ENCODE data around the gene SLC12A5.
A peak's percentile ranks its signal among the peaks of the same experiment; 100 is the strongest.
"Not testable (repeated sequence)": the region's sequence is repeated elsewhere in the genome, so short reads cannot be mapped to it uniquely, and the experiment has no call there.

The SLC12A5 gene

DNA sequence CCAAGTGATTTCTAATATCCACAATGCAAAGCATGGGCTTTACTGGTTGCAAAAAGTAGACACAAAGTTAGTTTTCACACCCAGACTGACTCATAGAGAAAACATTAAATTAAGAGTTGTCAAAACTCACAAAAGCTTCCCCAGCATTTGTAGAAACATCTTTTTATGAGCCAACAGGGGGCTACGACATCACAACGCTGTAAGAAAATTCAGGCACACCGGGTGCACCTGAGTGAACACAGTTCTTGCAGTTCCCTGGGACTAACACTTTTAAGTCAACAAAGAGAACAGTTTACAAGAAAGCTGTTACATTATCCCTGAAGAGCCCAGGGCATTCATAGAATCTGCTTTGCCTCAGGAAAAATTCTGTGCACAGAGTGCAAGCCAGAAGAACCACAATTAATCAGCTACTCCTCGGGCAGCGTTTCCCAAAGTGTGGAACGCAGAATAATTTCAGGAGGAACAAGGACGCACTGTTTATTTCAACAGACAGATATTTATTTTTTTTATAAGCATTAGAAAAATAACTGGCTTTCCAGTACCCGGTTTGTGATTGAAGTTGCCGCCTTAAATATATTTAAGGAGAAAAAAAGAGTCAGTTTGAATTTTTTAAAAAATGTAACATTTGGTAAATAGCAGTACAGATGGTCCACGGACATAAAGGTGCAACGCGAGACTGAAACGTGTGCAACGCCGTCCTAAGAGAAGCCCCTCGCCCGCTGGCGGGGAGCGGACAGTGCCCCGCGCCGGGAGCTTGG, 59.6 kb downstream of the SLC12A5 start:
- peak overlapping the region; percentile 90 for H3K9ac ChIP-seq (ENCODE audit: low read depth, low read length)
- peak overlapping the region; percentile 94 for H3K4me3 ChIP-seq (ENCODE audit: low read length)
- no peaks in the 10 kb centered on the region for H3K27me3 ChIP-seq (ENCODE audit: insufficient read depth, low read length)
- H3K4me1 ChIP-seq (ENCODE audit: insufficient read depth, low read length), result peaks cover 18% of the 10 kb centered on the region; the same call in 1 of the 2 replicates
- H3K36me3 ChIP-seq (ENCODE audit: insufficient read depth, low read depth, low read length), result no peaks in the 10 kb centered on the region
- peak overlapping the region; percentile 78 for H3K27ac ChIP-seq (ENCODE audit: low read length)
- no peaks in the 10 kb centered on the region for H3K9me3 ChIP-seq (ENCODE audit: insufficient read depth, low read depth, low read length)

- Histone ChIP-seq H3K36me3 (ENCODE audit: insufficient read depth, low read depth, low read length) (no peaks in the 10 kb centered on the region), H3K4me1 (ENCODE audit: insufficient read depth, low read length) (peaks cover 18% of the 10 kb centered on the region; the same call in 1 of the 2 replicates), H3K9me3 (ENCODE audit: insufficient read depth, low read depth, low read length) (no peaks in the 10 kb centered on the region), H3K27me3 (ENCODE audit: insufficient read depth, low read length) (no peaks in the 10 kb centered on the region), H3K27ac (ENCODE audit: low read length) (peak overlapping the region; percentile 78), H3K4me3 (ENCODE audit: low read length) (peak overlapping the region; percentile 94), H3K9ac (ENCODE audit: low read depth, low read length) (peak overlapping the region; percentile 90)
Measured at GRCh38 chr20:46089167-46089416, 60.1 kb downstream of the SLC12A5 start.

GRCh38 chr20:46089417-46090388, 60.7 kb downstream of the SLC12A5 start, which contains the start of gene NCOA5:
NCOA5 (minus strand) TSS chr20:46089962; CDS start chr20:46079424, 10,538 bp downstream.
- H3K9me3 ChIP-seq (ENCODE audit: insufficient read depth, low read depth, low read length), result no peaks in the 10 kb centered on the region
- peak within 1 kb of the TSS; percentile 90 for H3K9ac ChIP-seq (ENCODE audit: low read depth, low read length)
- H3K27me3 ChIP-seq (ENCODE audit: insufficient read depth, low read length), result no peaks in the 10 kb centered on the region
- no peaks in the 10 kb centered on the region for H3K36me3 ChIP-seq (ENCODE audit: insufficient read depth, low read depth, low read length)
- H3K27ac ChIP-seq (ENCODE audit: low read length), result peak within 1 kb of the TSS; percentile 78
- peaks cover 18% of the 10 kb centered on the region; the same call in 1 of the 2 replicates for H3K4me1 ChIP-seq (ENCODE audit: insufficient read depth, low read length)
- H3K4me3 ChIP-seq (ENCODE audit: low read length), result peak within 1 kb of the TSS; percentile 94

DNA sequence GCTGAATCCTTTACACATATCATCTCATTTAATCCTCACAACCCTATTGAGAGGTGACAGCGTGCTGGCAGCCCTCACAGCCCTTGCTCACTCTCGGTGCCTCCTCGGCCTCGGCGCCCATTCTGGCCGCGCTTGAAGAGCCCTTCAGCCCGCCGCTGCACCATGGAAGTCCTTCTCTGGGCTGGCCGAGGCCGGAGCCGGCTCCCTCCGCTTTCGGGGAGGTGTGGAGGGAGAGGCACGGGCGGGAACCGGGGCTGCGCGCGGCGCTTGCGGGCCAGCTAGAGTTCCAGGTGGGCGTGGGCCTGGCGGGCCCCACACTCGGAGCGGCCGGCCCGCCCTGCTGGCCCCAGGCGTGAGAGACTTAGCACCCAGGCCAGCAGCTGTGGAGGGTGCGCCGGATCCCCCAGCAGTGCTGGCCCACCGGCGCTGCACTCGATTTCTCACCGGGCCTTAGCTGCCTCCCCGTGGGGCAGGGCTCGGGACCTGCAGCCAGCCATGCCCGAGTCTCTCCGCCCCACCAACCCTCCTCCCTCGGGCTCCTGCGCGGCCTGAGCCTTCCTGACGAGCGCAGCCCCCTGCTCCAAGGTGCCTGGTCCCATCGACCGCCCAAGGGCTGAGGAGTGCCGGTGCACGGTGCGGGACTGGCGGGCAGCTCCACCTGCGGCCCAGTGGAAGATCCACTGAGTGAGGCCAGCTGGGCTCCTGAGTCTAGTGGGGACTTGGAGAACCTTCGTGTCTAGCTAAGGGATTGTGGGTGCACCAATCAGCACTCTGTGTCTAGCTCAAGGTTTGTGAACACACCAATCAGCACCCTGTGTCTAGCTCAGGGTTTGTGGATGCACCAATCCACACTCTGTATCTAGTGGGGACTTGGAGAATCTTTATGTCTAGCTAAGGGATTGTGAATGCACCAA, 62.9 kb downstream of the SLC12A5 start:
- not testable (repeated sequence) for H3K27me3 ChIP-seq (ENCODE audit: insufficient read depth, low read length); H3K36me3 ChIP-seq (ENCODE audit: insufficient read depth, low read depth, low read length); H3K4me3 ChIP-seq (ENCODE audit: low read length); H3K9me3 ChIP-seq (ENCODE audit: insufficient read depth, low read depth, low read length); H3K27ac ChIP-seq (ENCODE audit: low read length); H3K9ac ChIP-seq (ENCODE audit: low read depth, low read length)
- H3K4me1 ChIP-seq (ENCODE audit: insufficient read depth, low read length), result peaks cover 11% of the 10 kb centered on the region; the same call in 1 of the 2 replicates

- Histone ChIP-seq H3K4me1 (ENCODE audit: insufficient read depth, low read length) (peaks cover 5% of the 10 kb centered on the region; the same call in 1 of the 2 replicates), H3K36me3 (ENCODE audit: insufficient read depth, low read depth, low read length) (no peaks in the 10 kb centered on the region), H3K9ac (ENCODE audit: low read depth, low read length) (no peak overlapping the region), H3K4me3 (ENCODE audit: low read length) (no peak overlapping the region), H3K27ac (ENCODE audit: low read length) (no peak overlapping the region), H3K27me3 (ENCODE audit: insufficient read depth, low read length) (peaks cover 1% of the 10 kb centered on the region; the same call in 1 of the 2 replicates), H3K9me3 (ENCODE audit: insufficient read depth, low read depth, low read length) (no peaks in the 10 kb centered on the region)
Measured at GRCh38 chr20:46093531-46093930, 64.5 kb downstream of the SLC12A5 start.

DNA sequence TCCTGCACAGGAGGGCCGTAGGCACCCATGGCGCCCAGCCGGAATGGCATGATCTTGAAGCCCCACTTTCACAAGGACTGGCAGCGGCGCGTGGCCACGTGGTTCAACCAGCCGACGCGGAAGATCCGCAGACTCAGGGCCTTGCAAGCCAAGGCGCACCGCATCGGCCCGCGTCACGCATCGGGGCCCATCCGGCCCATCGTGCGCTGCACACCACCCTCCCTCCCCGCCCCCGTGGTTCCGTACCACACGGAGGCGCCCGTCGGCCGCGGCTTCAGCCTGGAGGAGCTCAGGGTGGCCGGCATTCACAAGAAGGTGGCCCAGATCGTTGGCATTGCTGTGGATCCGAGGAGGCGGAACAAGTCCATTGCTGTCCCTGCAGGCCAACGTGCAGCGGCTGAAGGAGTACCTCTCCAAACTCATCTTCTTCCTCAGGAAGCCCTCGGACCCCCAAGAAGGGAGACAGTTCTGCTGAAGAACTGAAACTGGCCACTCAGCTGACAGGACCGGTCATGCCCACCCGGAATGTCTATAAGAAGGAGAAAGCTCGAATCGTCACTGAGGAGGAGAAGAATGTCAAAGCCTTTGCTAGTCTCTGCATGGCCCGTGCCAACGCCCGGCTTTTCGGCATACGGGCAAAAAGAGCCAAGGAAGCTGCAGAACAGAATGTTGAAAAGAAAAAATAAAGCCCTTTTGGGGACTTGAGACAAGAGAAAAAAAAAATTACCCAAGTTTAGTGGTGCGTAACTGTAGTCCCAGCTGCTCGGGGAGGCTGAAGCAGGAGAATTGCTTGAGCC, 70.7 kb downstream of the SLC12A5 start:
- Histone ChIP-seq H3K27me3 (ENCODE audit: insufficient read depth, low read length) (peaks cover 34% of the 10 kb centered on the region), H3K4me1 (ENCODE audit: insufficient read depth, low read length) (no peaks in the 10 kb centered on the region), H3K9ac (ENCODE audit: low read depth, low read length) (no peak overlapping the region), H3K4me3 (ENCODE audit: low read length) (peak overlapping the region; percentile 42; the same call in 1 of the 2 replicates), H3K9me3 (ENCODE audit: insufficient read depth, low read depth, low read length) (no peaks in the 10 kb centered on the region; the same call in 1 of the 2 replicates), H3K27ac (ENCODE audit: low read length) (no peak overlapping the region), H3K36me3 (ENCODE audit: insufficient read depth, low read depth, low read length) (no peaks in the 10 kb centered on the region)

- not testable (repeated sequence) for H3K27ac ChIP-seq (ENCODE audit: low read length); H3K36me3 ChIP-seq (ENCODE audit: insufficient read depth, low read depth, low read length); H3K4me3 ChIP-seq (ENCODE audit: low read length); H3K4me1 ChIP-seq (ENCODE audit: insufficient read depth, low read length); H3K9ac ChIP-seq (ENCODE audit: low read depth, low read length); H3K9me3 ChIP-seq (ENCODE audit: insufficient read depth, low read depth, low read length)
- H3K27me3 ChIP-seq (ENCODE audit: insufficient read depth, low read length), result peaks cover 34% of the 10 kb centered on the region
Measured at GRCh38 chr20:46100444-46100843, 71.4 kb downstream of the SLC12A5 start.

- H3K36me3 ChIP-seq (ENCODE audit: insufficient read depth, low read depth, low read length), result no peaks in the 10 kb centered on the region
- H3K9ac ChIP-seq (ENCODE audit: low read depth, low read length), result no peak overlapping the region
- no peak overlapping the region for H3K4me3 ChIP-seq (ENCODE audit: low read length)
- H3K27ac ChIP-seq (ENCODE audit: low read length), result no peak overlapping the region
- no peaks in the 10 kb centered on the region; the same call in 1 of the 2 replicates for H3K9me3 ChIP-seq (ENCODE audit: insufficient read depth, low read depth, low read length)
- H3K27me3 ChIP-seq (ENCODE audit: insufficient read depth, low read length), result peaks cover 34% of the 10 kb centered on the region
- H3K4me1 ChIP-seq (ENCODE audit: insufficient read depth, low read length), result no peaks in the 10 kb centered on the region
Measured at GRCh38 chr20:46100988-46101387, 72.0 kb downstream of the SLC12A5 start.

GRCh38 chr20:46101957-46102356, 72.9 kb downstream of the SLC12A5 start:
- H3K4me3 ChIP-seq (ENCODE audit: low read length), result no peak overlapping the region
- no peak overlapping the region for H3K9ac ChIP-seq (ENCODE audit: low read depth, low read length)
- H3K36me3 ChIP-seq (ENCODE audit: insufficient read depth, low read depth, low read length), result no peaks in the 10 kb centered on the region
- no peak overlapping the region for H3K27ac ChIP-seq (ENCODE audit: low read length)
- H3K9me3 ChIP-seq (ENCODE audit: insufficient read depth, low read depth, low read length), result no peaks in the 10 kb centered on the region; the same call in 1 of the 2 replicates
- H3K4me1 ChIP-seq (ENCODE audit: insufficient read depth, low read length), result no peaks in the 10 kb centered on the region
- H3K27me3 ChIP-seq (ENCODE audit: insufficient read depth, low read length), result peaks cover 34% of the 10 kb centered on the region

- Histone ChIP-seq H3K9ac (ENCODE audit: low read depth, low read length) (no peak overlapping the region), H3K9me3 (ENCODE audit: insufficient read depth, low read depth, low read length) (no peaks in the 10 kb centered on the region; the same call in 1 of the 2 replicates), H3K27ac (ENCODE audit: low read length) (no peak overlapping the region), H3K4me1 (ENCODE audit: insufficient read depth, low read length) (no peaks in the 10 kb centered on the region), H3K4me3 (ENCODE audit: low read length) (no peak overlapping the region), H3K36me3 (ENCODE audit: insufficient read depth, low read depth, low read length) (no peaks in the 10 kb centered on the region), H3K27me3 (ENCODE audit: insufficient read depth, low read length) (peaks cover 34% of the 10 kb centered on the region)
Measured at GRCh38 chr20:46102940-46103339, 73.9 kb downstream of the SLC12A5 start.

Data from iPS-20b (cell line).